Measurements from ENCODE around the gene GABRD.

Gene GABRD

DNA sequence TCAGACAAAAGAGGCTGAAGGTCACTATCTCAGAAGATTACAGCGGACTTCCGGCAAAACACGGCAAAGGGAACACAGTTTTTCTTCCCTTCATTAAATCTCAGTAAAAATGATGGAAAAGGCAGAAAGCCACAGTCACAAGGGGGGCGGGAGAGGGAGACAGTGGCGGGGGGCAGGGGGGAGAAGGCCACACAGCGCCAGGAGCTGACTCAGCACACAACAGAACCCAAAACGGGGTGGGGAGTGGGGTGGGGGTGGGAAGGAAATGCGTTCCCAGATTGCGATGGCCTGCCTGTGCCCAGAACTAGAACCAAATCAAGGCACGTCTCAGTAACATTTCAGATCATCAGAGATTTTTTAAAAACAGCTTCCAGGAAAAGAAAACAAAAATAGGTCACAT, 28.9 kb upstream of the GABRD start:
- in situ Hi-C loops (cut with MboI; ENCODE audit: low sequenced_read_pairs, unreplicated experiment), result no loop called here
- no peak for DNase-seq (ENCODE audit: low spot score)
- no peak for TF ChIP-seq CTCF (IDR thresholded peaks at IDR 0.05; ENCODE audit: borderline replicate concordance, control extremely low read depth, extremely low read depth, insufficient read depth, missing control alignments)

GRCh38 chr1:1994536-1994935, 24.6 kb upstream of the GABRD start:
- no peak for TF ChIP-seq CTCF (IDR thresholded peaks at IDR 0.05; ENCODE audit: borderline replicate concordance, control extremely low read depth, extremely low read depth, insufficient read depth, missing control alignments)
- no peak for DNase-seq (ENCODE audit: low spot score)
- in situ Hi-C loops (cut with MboI; ENCODE audit: low sequenced_read_pairs, unreplicated experiment), result no loop called here

- no peak for DNase-seq (ENCODE audit: low spot score)
- in situ Hi-C loops (cut with MboI; ENCODE audit: low sequenced_read_pairs, unreplicated experiment), result no loop called here
- TF ChIP-seq CTCF (IDR thresholded peaks at IDR 0.05; ENCODE audit: borderline replicate concordance, control extremely low read depth, extremely low read depth, insufficient read depth, missing control alignments), result no peak
Measured at GRCh38 chr1:1996207-1996651, 22.9 kb upstream of the GABRD start.

GRCh38 chr1:1997576-1997975, 21.6 kb upstream of the GABRD start:
- in situ Hi-C loops (cut with MboI; ENCODE audit: low sequenced_read_pairs, unreplicated experiment), result no loop called here
- TF ChIP-seq CTCF (IDR thresholded peaks at IDR 0.05; ENCODE audit: borderline replicate concordance, control extremely low read depth, extremely low read depth, insufficient read depth, missing control alignments), result no peak
- DNase-seq (ENCODE audit: low spot score), result no peak

DNA sequence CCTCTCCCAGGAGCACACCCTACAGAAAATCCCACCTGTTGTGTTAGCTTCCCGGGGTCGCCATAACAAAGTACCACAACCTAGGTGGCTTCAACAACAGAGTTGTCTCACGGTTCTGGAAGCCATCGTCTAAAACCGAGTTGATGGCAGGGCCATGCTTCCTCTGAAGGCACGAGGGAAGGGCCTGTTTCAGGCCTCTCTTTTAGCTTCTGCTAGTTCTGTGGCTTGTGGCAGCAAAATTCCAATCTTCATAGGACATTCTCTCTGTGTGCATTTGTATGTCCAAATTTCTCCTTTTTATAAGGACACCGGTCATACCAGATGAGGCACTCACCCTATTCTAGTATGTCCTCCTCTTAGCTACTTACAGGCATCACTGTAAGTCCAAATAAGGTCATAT, 18.7 kb upstream of the GABRD start:
- TF ChIP-seq CTCF (IDR thresholded peaks at IDR 0.05; ENCODE audit: borderline replicate concordance, control extremely low read depth, extremely low read depth, insufficient read depth, missing control alignments), result no peak
- in situ Hi-C loops (cut with MboI; ENCODE audit: low sequenced_read_pairs, unreplicated experiment), result no loop called here
- no peak for DNase-seq (ENCODE audit: low spot score)

- DNase-seq (ENCODE audit: low spot score), result no peak
- TF ChIP-seq CTCF (IDR thresholded peaks at IDR 0.05; ENCODE audit: borderline replicate concordance, control extremely low read depth, extremely low read depth, insufficient read depth, missing control alignments), result no peak
- in situ Hi-C loops (cut with MboI; ENCODE audit: low sequenced_read_pairs, unreplicated experiment), result no loop called here
Measured at GRCh38 chr1:2000850-2001249, 18.3 kb upstream of the GABRD start.
